HCT116 (cell line): ENCODE results near the gene WDHD1. TPM values are rescaled to one million over a fixed set of nuclear protein-coding genes. Genes with fewer than 3 reads are reported as not detected.

Experiments
- ATAC-seq: fragments of 200-7000 bp; cut with Tn5 transposase; 2 replicates; pipeline ENCODE4 v1.9.1; 2020; ENCODE audit warnings: mild to moderate bottlenecking, moderate library complexity
- BruUV-seq: library from RNA; stranded (reverse); fragments of 400-500 nt; replicated peaks from 2 replicates; lab custom pipeline; 2021; lab: Mats Ljungman, UMichigan
- CTCF ChIA-PET: fragments of 300-600 bp; sonication (Branson Sonifier 250); formaldehyde crosslinking; loops from one replicate; lab custom pipeline; 2021; ENCODE audit warnings: antibody characterized with exemption; lab: Charles Lee
- POLR2A ChIA-PET: fragments of 300-600, 350-600 bp; sonication (Branson Sonifier 250); formaldehyde crosslinking; loops from one replicate; lab custom pipeline; 2021; ENCODE audit warnings: antibody characterized with exemption; lab: Charles Lee
- RAD21 ChIA-PET, 2 experiments: fragments of 300-600 bp; sonication (Branson Sonifier 250); formaldehyde crosslinking; loops; one replicate each; lab custom pipeline; 2023; ENCODE audit warnings: low total read pairs in 2 of 2; ENCODE audit not compliant: uncharacterized antibody in 2 of 2, unreplicated experiment in 2 of 2, low non-redundant PET in 1 of 2; lab: Charles Lee
- DNase-seq: peaks from one replicate; pipeline ENCODE4 v3.0.0-alpha.2; 2010; ENCODE audit warnings: low read depth, low spot score
- H2AFZ ChIP-seq: fragments of 200-600 bp; shearing (Covaris generic), sonication (generic); 2 replicates; pipeline ENCODE4 v1.6.1; 2017; ENCODE audit warnings: low read depth, mixed run types, mixed read lengths, antibody characterized with exemption, low read length; ENCODE audit not compliant: poor library complexity, severe bottlenecking
- H3K27ac ChIP-seq: 2 replicates; pipeline ENCODE4 v1.5.1; 2012; ENCODE audit warnings: low read depth, low read length
- H3K27me3 ChIP-seq: fragments of 200-600 bp; sonication (generic); 2 replicates; pipeline ENCODE4 v1.6.1; 2016; ENCODE audit warnings: mixed run types, low read length, mixed read lengths; ENCODE audit not compliant: insufficient read depth
- H3K36me3 ChIP-seq, 2 experiments: fragments of 200-500 bp in 1 of 2; fragments of 200-600 bp in 1 of 2; sonication (Bioruptor generic) in 1 of 2; sonication (generic) in 1 of 2; 2 replicates each; pipeline versions ENCODE4 v1.5.1 to v1.6.1; 2014 to 2016; ENCODE audit warnings: low read length in 2 of 2, inconsistent platforms in 1 of 2, mixed read lengths in 1 of 2, mixed run types in 1 of 2; ENCODE audit not compliant: insufficient read depth in 2 of 2, control insufficient read depth in 1 of 2
- H3K4me1 ChIP-seq, 2 experiments: fragments of 200-600 bp in 1 of 2; sonication (generic) in 1 of 2; 2 replicates each; pipeline versions ENCODE4 v1.5.1 to v1.6.1; 2012 to 2017; ENCODE audit warnings: low read length in 2 of 2, inconsistent platforms in 1 of 2, mild to moderate bottlenecking in 1 of 2, mixed read lengths in 1 of 2, mixed run types in 1 of 2, moderate library complexity in 1 of 2; ENCODE audit not compliant: insufficient read depth in 2 of 2, control insufficient read depth in 1 of 2
- H3K4me2 ChIP-seq: fragments of 200-600 bp; sonication (generic); 2 replicates; pipeline ENCODE4 v1.6.1; 2017; ENCODE audit warnings: mixed run types, low read length, mixed read lengths
- H3K4me3 ChIP-seq, 2 experiments: fragments of 200-600 bp in 1 of 2; sonication (generic) in 1 of 2; replicated peaks in 1 of 2; 2 replicates each; pipeline ENCODE4 v1.5.1; 2011 to 2016; ENCODE audit warnings: low read length in 2 of 2, control low read depth in 1 of 2, low read depth in 1 of 2, mild to moderate bottlenecking in 1 of 2, mixed read lengths in 1 of 2, mixed run types in 1 of 2
- H3K79me2 ChIP-seq: fragments of 200-600 bp; sonication (generic); 2 replicates; pipeline ENCODE4 v1.6.1; 2017; ENCODE audit warnings: mild to moderate bottlenecking, mixed run types, low read length, moderate library complexity, mixed read lengths; ENCODE audit not compliant: insufficient read depth
- H3K9ac ChIP-seq: fragments of 200-600 bp; sonication (generic); 2 replicates; pipeline ENCODE4 v1.6.1; 2016; ENCODE audit warnings: low read length, mixed read lengths
- H3K9me2 ChIP-seq: fragments of 200-600 bp; sonication (generic), shearing (Covaris generic); 2 replicates; pipeline ENCODE4 v1.6.1; 2017; ENCODE audit warnings: mixed run types, mild to moderate bottlenecking, moderate library complexity; ENCODE audit not compliant: insufficient read depth
- H3K9me3 ChIP-seq, 2 experiments: fragments of 200-500 bp in 1 of 2; fragments of 200-600 bp in 1 of 2; sonication (Bioruptor generic) in 1 of 2; sonication (generic) in 1 of 2; 2 replicates each; pipeline ENCODE4 v1.6.1; 2014 to 2017; ENCODE audit warnings: low read length in 2 of 2, mixed read lengths in 2 of 2, inconsistent platforms in 1 of 2, low read depth in 1 of 2, mild to moderate bottlenecking in 1 of 2, mixed run types in 1 of 2, moderate library complexity in 1 of 2; ENCODE audit not compliant: control insufficient read depth in 1 of 2, insufficient read depth in 1 of 2
- H4K20me1 ChIP-seq: fragments of 200-600 bp; sonication (generic), shearing (Covaris generic); 2 replicates; pipeline ENCODE4 v1.6.1; 2017; ENCODE audit warnings: mixed run types, mild to moderate bottlenecking, moderate library complexity; ENCODE audit not compliant: insufficient read depth
- CBX3 ChIP-seq: IDR thresholded peaks from 2 replicates; pipeline ENCODE4 v1.6.1; 2012; ENCODE audit warnings: low read depth
- CEBPB ChIP-seq: IDR thresholded peaks from 2 replicates; pipeline ENCODE4 v1.6.1; 2012; ENCODE audit warnings: low read depth
- EGR1 ChIP-seq: IDR thresholded peaks from 2 replicates; pipeline ENCODE4 v1.6.1; 2012; ENCODE audit warnings: low read depth
- ELF1 ChIP-seq: IDR thresholded peaks from 2 replicates; pipeline ENCODE4 v1.6.1; 2012; ENCODE audit warnings: low read depth, borderline replicate concordance
- EZH2 ChIP-seq: fragments of 200-600 bp; sonication (generic); IDR thresholded peaks from 2 replicates; pipeline ENCODE4 v1.6.1; 2017; ENCODE audit warnings: antibody characterized with exemption, mixed run types
- EZH2phosphoT487 ChIP-seq: fragments of 200-600 bp; IDR thresholded peaks from 2 replicates; pipeline ENCODE4 v1.6.1; 2018; ENCODE audit warnings: antibody characterized with exemption, borderline replicate concordance
- FOSL1 ChIP-seq: IDR thresholded peaks from 2 replicates; pipeline ENCODE4 v1.6.1; 2012; ENCODE audit warnings: low read depth
- POLR2A ChIP-seq: IDR thresholded peaks from 2 replicates; pipeline ENCODE4 v1.7.0; 2011; ENCODE audit warnings: borderline replicate concordance; ENCODE audit not compliant: insufficient read depth, insufficient read length; ENCODE audit errors: extremely low read depth
- POLR2AphosphoS5 ChIP-seq: IDR thresholded peaks from 2 replicates; pipeline ENCODE4 v1.6.1; 2011; ENCODE audit warnings: mild to moderate bottlenecking, low read depth, low read length, moderate library complexity
- SIN3A ChIP-seq: IDR thresholded peaks from 2 replicates; pipeline ENCODE4 v1.6.1; 2012; ENCODE audit warnings: low read depth
- SRF ChIP-seq: IDR thresholded peaks from 2 replicates; pipeline ENCODE4 v1.6.1; 2012; ENCODE audit warnings: low read depth
- TCF7L2 ChIP-seq: IDR thresholded peaks from 2 replicates; pipeline ENCODE4 v1.7.0; 2011; ENCODE audit warnings: borderline replicate concordance, inconsistent platforms; ENCODE audit not compliant: insufficient read depth, insufficient read length; ENCODE audit errors: extremely low read depth
- ZNF274 ChIP-seq: fragments of 200-500 bp; sonication (Bioruptor generic); IDR thresholded peaks from 2 replicates; pipeline ENCODE4 v1.6.1; 2014; ENCODE audit warnings: mild to moderate bottlenecking, low read depth, low read length, inconsistent platforms
- intact Hi-C: fragments of 100-400 bp; cut with micrococcal nuclease; formaldehyde crosslinking; loops from 2 replicates; pipeline ENCODE4 v1.10.0; 2022
- total RNA-seq: library from RNA; stranded (reverse); gene quantifications from one replicate; pipeline ENCODE4 v1.2.1, GENCODE V29; 2021; ENCODE audit not compliant: unreplicated experiment
- TF ChIP-seq, protein P1 (sequence below), 3 experiments: fragments of 200-600 bp in 1 of 3; sonication (generic) in 1 of 3; IDR thresholded peaks in 2 of 3; conservative IDR thresholded peaks in 1 of 3; 2 replicates each; pipeline ENCODE4 v1.5.1; 2012 to 2017; ENCODE audit warnings: low read depth in 2 of 3, low read length in 2 of 3, antibody characterized with exemption in 1 of 3, borderline replicate concordance in 1 of 3, control low read depth in 1 of 3, mild to moderate bottlenecking in 1 of 3, mixed read lengths in 1 of 3, mixed run types in 1 of 3, moderate library complexity in 1 of 3; ENCODE audit not compliant: insufficient read depth in 1 of 3
- TF ChIP-seq, protein P2 (sequence below): IDR thresholded peaks from 2 replicates; pipeline ENCODE4 v1.6.1; 2011; ENCODE audit warnings: mild to moderate bottlenecking, low read length, moderate library complexity; ENCODE audit not compliant: insufficient replicate concordance; ENCODE audit errors: extremely low read depth
- TF ChIP-seq, protein P3 (sequence below): IDR thresholded peaks from 2 replicates; pipeline ENCODE4 v1.6.1; 2012

The WDHD1 gene
- total RNA-seq, 1 experiment from 2014 or later: 44.3 TPM

DNA sequence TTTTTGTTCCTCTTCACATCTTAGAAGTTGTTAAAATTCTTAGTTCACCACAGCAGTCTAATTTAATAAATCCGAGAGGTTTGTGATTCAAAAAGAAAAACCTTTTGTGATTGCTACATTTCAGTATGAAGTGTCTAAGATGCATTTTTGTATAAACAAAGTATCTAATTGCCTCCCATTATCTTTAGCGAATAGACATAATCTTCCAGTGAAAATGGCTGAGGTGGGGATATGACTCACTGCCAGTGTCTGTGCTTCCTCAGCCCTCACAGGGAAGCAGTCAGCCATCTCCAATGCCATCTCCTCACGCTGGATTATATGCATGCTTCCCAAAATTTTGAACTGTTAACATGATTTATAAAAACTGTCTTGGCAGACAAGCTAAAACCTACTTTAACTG is 131.9 kb downstream of the WDHD1 start:
- no peaks in the 10 kb centered on the region for H3K9me2 ChIP-seq
- no peaks in the 10 kb centered on the region for H3K36me3 ChIP-seq
- no TSS peak for BruUV-seq
- TF ChIP-seq CEBPB (no peak), SRF (no peak), SIN3A (no peak), TCF7L2 (no peak), EGR1 (no peak), ELF1 (no peak), FOSL1 (no peak), POLR2A (no peak), POLR2AphosphoS5 (no peak), EZH2 (no peak), ZNF274 (no peak), CBX3 (no peak), EZH2phosphoT487 (no peak)
- TF ChIP-seq, protein P1, sequence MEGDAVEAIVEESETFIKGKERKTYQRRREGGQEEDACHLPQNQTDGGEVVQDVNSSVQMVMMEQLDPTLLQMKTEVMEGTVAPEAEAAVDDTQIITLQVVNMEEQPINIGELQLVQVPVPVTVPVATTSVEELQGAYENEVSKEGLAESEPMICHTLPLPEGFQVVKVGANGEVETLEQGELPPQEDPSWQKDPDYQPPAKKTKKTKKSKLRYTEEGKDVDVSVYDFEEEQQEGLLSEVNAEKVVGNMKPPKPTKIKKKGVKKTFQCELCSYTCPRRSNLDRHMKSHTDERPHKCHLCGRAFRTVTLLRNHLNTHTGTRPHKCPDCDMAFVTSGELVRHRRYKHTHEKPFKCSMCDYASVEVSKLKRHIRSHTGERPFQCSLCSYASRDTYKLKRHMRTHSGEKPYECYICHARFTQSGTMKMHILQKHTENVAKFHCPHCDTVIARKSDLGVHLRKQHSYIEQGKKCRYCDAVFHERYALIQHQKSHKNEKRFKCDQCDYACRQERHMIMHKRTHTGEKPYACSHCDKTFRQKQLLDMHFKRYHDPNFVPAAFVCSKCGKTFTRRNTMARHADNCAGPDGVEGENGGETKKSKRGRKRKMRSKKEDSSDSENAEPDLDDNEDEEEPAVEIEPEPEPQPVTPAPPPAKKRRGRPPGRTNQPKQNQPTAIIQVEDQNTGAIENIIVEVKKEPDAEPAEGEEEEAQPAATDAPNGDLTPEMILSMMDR (IDR thresholded peaks at IDR 0.05 in 2 of 3, conservative IDR thresholded peaks at IDR 0.05 in 1 of 3; ENCODE audit: borderline replicate concordance in 1 of 3, insufficient read depth in 1 of 3, low read depth in 2 of 3, low read length in 2 of 3): no peak
- TF ChIP-seq, protein P2, sequence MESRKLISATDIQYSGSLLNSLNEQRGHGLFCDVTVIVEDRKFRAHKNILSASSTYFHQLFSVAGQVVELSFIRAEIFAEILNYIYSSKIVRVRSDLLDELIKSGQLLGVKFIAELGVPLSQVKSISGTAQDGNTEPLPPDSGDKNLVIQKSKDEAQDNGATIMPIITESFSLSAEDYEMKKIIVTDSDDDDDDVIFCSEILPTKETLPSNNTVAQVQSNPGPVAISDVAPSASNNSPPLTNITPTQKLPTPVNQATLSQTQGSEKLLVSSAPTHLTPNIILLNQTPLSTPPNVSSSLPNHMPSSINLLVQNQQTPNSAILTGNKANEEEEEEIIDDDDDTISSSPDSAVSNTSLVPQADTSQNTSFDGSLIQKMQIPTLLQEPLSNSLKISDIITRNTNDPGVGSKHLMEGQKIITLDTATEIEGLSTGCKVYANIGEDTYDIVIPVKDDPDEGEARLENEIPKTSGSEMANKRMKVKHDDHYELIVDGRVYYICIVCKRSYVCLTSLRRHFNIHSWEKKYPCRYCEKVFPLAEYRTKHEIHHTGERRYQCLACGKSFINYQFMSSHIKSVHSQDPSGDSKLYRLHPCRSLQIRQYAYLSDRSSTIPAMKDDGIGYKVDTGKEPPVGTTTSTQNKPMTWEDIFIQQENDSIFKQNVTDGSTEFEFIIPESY: no peak
- TF ChIP-seq, protein P3, sequence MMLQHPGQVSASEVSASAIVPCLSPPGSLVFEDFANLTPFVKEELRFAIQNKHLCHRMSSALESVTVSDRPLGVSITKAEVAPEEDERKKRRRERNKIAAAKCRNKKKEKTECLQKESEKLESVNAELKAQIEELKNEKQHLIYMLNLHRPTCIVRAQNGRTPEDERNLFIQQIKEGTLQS: no peak
- H2AFZ ChIP-seq: no peak overlapping the region
- ATAC-seq (no peak), DNase-seq (no peak)
- H3K4me3 ChIP-seq: no peak overlapping the region
- H3K27ac ChIP-seq: no peak overlapping the region
- H3K9ac ChIP-seq: no peak overlapping the region
- H3K4me1 ChIP-seq: no peaks in the 10 kb centered on the region
- no peaks in the 10 kb centered on the region for H4K20me1 ChIP-seq
- POLR2A ChIA-PET: no interaction called here
- H3K79me2 ChIP-seq: no peaks in the 10 kb centered on the region
- RAD21 ChIA-PET: no interaction called here
- CTCF ChIA-PET: no interaction called here
- H3K27me3 ChIP-seq: no peaks in the 10 kb centered on the region
- no peaks in the 10 kb centered on the region for H3K9me3 ChIP-seq
- no peak overlapping the region for H3K4me2 ChIP-seq
- intact Hi-C loops: no loop called here
